Urothelium cell line (cell line): Measurements from ENCODE around the gene GFPT1.
"Not testable (repeated sequence)": the region's sequence is repeated elsewhere in the genome, so short reads cannot be mapped to it uniquely, and the experiment has no call there.

Experiments used
- DNase-seq: peaks from one replicate; pipeline ENCODE4 v3.0.0; 2011; ENCODE audit warnings: low spot score, mixed read lengths
- FAIRE-seq: peaks from 2 replicates; lab custom pipeline; 2011; peaks lifted over from hg19 to GRCh38; lab: Jason Lieb, UNC

Gene GFPT1

DNA sequence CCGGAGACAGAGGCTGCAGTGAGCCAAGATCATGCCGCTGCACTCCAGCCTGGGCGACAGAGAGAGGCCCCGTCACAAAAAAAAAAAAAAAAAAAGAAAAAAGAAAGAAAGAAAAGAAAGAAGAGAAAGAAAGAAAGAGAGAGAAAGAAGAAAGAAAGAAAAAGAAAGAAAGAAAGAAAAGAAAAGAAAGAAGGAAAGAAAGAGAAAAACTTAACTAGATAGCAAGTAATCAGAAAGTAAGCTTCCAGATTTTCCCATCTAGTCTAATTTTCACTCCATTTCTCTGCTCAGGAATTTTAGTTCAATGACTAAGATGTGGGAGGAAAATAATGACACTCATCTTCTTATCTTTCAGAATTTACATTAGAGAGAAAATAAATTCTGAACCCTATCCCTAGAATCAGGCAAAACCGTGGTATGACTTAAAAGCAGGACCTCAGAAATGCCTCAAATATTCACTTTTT lies 2.4 kb downstream of the GFPT1 start:
- no peak for DNase-seq
- FAIRE-seq = no peak

DNA sequence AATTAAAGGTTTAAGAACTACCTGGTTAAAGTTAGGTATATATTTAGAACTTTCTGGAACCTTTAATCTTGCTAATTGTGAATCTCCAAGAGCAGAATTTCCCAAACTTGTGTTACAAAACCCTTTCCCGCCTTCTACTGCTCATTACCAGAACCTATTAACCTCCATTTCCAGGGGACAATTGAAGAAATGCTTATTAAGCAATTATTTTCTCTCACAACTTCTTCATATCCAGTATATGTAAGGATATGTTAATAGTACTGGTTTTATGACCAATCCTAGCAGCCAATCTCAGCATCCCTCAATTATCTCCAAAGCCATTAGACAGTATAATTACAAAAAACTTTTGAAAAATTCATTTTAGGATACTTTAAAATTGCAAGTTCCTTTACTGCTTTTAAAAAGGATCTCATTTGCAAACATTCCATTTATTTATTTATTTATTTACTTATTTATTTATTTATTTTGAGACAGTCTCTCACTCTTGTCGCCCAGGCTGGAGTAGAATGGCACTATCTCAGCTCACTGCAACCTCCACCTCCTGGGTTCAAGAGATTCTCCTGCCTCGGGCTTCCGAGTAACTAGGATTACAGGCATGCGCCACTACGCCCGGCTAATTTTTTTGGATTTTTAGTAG lies 3.7 kb downstream of the GFPT1 start:
- DNase-seq = no peak

DNA sequence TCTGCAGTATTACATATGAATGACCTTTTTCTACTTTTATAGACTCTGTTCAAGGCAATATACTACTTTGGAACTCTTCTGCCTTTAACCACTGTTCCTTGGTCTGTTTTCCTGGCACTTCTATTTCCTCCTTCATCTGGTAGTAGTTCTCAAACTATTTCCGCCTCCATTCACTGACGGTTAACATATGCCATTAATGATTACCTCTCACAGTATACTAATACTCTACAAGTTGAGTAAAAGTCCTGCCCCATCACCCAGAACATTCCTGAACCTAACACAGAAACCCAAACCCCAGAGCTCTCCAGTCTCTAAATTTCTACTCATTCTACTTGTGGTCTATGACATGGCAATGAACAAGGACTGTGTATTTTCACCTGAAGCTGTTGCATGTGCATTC lies 4.5 kb downstream of the GFPT1 start:
- no peak for FAIRE-seq
- no peak for DNase-seq

More for the DNA sequence above, 3.7 kb downstream of the GFPT1 start:
- FAIRE-seq = no peak

DNA sequence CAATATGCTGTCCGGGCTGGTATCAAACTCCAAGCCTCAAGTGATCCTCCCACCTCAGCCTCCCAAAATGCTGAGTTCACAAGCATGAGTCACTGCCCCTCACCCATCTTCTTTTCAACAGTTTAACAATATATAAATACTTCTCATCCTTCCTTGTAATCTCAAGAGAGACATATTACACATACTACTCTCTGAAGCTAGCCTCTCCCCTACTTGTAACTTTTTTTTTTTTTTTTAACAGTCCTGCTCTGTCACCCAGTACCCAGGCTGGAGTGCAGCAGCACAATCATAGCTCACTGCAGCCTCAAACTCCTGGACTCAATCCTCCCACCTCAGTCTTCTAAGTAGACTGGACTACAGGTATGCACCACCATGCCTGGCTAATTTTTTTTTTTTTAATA lies 5.7 kb downstream of the GFPT1 start:
- DNase-seq (peak; percentile 19), FAIRE-seq (no peak)

DNA sequence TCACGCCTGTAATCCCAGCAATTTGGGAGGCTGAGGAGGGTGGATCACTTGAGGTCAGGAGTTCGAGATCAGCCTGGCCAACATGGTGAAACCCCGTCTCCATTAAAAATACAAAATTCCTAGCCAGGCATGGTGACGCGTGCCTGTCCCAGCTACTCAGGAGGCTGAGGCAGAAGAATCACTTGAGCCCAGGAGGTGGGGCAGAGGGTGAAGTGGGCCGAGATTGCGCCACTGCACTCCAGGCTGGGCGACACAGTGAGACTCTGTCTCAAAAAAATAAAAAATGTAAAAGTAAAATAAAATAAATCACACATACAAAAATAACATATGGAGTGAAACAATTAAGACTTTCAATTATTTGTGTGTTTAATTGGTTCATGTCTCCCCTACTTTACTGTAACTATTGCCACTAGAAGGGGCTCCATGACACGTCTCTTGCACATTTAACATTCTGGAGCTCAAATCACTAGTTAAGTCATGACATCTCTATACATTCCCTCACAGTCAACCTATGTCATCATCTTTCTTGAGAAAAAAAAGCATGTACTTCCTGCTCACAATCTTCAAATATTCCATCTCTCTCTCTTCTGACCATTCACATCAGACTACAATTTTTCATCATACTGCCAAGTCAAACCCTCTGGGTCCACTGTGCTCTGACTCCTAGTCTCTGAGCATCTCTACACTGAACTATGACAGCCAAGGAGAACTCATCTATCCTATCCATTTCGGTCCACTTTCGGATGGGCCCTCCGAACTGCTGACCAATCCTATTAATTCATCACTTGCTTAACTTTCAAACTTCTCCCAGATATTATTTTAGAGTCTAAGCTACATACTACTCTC lies 6.7 kb downstream of the GFPT1 start:
- DNase-seq = no peak
- no peak for FAIRE-seq

DNA sequence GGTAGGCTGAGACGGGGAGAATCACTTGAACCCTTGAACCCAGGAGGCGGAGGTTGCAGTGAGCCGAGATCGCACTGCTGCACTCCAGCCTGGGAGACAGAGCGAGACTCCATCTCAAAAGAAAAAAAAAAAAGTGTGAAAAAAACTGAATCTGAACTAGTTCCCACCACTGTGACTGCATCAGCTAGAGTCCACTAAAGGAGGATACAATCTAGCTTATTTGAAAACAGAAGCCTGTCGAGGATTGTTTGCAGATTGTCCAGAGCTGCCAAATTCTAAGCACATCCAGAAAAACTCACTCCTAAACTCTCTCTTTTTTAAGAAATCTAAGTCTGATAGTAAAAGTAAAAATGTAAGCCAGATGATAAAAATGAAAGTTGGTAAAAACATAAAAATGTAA lies 10.6 kb downstream of the GFPT1 start:
- DNase-seq = no peak
- no peak for FAIRE-seq

DNA sequence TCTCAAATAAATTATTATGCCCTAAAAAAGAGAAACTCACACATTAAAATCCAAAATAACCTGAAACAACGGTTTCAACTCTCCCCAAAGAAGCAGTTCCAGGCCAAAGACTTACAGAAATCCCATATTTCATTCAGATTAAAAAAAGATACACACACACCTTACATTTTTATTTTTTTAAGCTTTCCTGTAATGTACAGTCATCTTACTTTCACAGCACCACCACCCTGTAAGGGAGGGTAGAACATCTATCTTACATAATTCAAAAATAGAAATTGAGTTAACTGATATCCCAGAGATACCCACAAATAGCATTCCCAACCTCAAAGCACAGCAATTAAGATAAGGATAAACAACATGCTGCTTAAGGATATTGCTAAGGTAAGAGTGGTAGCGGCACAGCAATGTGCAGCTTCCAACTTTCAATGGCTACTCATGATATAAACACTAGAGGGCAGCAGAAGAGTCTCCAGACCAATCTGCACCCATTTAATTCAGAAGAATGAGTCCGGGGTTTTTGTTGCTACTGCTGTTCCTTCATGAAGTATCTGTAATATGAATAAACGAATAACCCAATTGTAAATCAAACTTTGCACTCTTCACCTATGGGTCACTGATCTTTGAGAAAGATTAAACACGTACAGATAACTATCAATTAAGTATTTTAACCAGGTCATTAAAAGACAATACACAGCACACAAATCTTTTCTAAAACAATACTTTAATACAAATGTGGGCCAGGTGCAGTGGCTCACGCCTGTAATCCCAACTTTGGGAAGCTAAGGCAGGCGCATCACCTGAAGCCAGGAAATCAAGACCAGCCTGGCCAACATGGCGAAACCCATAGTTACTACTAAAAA lies 11.3 kb downstream of the GFPT1 start:
- FAIRE-seq = no peak

DNA sequence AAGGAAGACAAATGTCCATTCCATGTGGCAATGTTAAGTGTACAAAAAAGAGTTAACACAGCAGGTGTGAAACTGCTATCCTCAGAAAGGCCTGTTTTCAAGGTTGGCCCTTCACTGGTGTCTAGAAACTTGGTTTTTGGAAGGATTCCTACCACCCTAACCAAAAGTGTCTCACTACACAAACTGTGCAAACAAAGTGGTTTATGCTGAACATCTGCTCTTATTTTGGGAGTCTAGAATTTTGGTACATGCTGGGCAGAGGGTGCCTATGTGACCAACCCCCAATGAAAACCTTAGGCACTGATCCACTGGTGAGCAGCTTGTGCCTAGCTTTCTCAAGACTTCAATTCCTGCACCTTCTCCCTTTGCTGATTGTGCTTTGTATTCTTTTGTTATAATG lies 14.3 kb downstream of the GFPT1 start:
- DNase-seq (no peak), FAIRE-seq (no peak)

More for the DNA sequence above, 11.3 kb downstream of the GFPT1 start:
- peak; percentile 67 for DNase-seq

DNA sequence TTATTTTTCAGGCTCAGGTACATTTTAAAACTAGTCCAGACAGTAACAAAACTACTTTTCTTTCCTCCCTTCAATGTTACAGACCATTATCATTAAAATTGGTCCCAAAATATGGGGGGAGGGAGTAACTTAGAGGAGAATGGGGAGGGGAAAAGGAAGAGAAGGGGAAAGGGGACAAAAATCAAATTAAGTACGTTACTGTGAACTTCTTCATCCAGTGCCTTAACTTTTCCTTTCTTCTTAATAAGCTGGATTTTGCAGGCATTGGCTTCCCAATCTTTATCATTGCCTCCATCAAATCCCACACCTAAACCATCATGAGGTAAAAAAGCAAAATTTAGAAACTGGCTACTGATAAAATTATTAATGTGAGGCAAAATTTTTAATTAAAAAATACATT lies 17.2 kb downstream of the GFPT1 start:
- no peak for DNase-seq
- no peak for FAIRE-seq

DNA sequence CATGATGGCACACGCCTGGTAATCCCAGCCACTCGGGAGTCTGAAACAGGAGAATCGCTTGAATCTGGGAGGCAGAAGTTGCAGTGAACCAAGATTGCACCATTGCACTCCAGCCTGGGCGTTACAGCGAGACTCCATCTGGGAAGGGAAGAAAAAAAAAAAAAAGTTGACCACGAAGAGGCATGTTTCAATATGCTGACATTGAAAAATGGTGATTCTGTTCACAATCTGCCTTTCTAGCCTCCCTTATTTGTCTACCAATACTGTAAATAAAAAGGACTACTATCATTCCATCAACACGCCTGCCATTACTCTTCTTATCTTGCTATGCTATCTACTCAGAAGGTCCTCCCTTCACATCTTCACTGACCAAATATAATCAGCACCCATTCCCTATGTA lies 18.4 kb downstream of the GFPT1 start:
- DNase-seq (no peak), FAIRE-seq (no peak)

DNA sequence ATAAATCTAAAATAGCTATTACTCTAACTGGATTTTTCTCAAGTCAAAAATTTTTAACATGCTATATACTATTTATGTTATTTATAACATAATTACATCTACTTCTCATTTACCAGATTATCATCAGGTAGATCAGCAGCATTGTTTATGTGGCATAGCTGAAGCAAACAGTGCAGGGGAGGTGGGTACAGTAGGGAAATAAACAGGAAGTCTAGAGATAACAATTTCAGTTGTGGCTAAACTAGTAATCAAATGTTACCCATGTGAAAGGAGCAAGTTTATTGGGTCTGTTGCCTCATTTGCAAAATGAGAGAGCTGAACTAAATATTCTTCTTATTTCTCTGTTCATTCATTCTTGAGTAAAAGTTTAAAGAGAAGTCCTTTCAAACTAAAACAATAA lies 27.7 kb downstream of the GFPT1 start:
- DNase-seq (no peak), FAIRE-seq (no peak)

DNA sequence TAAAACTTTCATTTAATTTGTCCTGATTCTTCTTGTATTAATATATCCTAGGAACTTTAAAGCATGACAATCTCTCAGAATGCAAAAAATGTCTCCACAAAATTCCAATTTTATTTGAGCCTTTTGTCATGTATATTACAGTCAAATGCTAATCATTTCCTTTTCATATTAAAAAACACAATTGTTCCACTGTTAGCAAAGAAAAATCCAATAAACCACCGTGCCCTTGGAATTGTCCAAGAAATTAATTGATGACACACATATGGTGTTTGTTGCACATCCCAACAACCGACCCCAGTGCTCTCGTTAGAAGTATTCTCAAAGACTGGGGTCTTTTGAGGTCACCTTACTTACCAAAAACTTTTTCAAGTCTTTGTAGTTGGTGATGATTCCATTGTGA lies 28.1 kb downstream of the GFPT1 start:
- no peak for FAIRE-seq
- no peak for DNase-seq

DNA sequence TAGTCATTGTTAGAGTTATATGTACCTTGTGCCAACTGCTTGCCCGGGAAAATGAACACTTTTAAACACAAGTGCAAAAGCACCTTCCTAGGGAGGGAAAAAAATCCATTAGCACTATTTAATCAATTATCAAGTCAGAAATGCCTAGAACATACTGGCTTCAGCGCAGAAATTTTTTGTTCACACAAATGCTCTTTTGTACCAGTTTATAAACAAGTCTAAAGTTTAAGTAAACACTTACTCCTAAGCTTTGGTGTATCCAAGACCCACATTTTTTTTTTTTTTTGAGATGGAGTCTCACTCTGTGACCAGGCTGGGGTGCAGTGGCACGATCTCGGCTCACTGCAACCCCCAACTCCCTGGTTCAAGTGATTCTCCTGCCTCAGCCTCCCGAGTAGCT lies 30.6 kb downstream of the GFPT1 start:
- no peak for DNase-seq
- no peak for FAIRE-seq

DNA sequence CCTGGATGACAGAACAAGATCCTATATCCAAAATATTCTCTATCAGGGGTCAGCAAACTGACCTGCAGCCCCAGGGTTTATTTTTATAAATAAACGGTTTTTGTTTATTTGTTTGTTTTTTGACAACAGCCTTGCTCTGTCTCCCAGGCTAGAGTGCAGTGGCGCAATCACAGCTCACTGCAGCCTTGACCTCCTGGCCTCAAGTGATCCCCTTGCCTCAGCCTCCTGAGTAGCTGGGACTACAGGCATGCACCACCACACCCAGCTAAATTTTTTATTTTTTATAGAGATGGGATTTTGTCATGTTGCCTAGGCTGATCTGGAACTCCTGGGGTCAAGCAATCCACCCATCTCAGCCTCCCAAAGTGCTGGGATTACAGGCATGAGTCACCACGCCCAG lies 32.1 kb downstream of the GFPT1 start:
- not testable (repeated sequence) for FAIRE-seq, DNase-seq

DNA sequence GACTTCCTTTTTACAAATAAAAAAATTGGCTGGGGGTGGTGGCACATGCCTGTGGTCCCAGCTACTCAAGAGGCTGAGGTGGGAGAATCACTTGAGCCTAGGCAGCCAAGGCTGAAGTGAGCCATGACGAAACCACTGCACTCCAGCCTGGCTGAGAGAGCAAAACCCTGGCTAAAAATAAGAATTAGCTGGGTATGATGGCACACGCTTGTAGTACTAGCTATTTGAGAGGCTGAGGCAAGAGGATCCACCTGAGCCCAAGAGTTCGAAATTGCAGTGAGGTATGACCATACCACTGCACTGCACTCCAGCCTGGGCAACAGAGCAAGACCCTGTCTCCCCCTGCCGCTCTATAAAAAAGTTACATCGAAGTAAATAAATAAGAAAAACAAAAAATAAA lies 33.7 kb downstream of the GFPT1 start:
- FAIRE-seq (no peak), DNase-seq (no peak)

DNA sequence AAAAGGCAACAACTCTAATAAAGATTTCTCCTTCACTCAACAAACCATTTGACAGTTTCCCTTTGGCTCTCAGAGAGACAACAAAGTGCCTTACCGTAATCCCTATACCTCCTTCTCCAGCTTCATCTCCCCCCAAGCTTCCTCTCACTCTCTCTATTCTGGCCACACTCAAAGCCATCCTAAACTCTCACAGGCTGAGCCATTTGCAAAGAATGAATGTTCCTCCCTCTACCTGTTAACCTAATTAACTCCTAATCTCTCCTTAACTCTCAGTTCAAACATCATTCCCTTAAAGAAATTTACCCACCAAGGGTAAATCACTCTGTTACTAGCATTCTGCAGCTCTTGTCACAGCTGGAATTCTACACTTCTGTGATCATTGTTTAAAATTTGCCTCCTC lies 38.2 kb downstream of the GFPT1 start:
- FAIRE-seq (no peak), DNase-seq (no peak)

DNA sequence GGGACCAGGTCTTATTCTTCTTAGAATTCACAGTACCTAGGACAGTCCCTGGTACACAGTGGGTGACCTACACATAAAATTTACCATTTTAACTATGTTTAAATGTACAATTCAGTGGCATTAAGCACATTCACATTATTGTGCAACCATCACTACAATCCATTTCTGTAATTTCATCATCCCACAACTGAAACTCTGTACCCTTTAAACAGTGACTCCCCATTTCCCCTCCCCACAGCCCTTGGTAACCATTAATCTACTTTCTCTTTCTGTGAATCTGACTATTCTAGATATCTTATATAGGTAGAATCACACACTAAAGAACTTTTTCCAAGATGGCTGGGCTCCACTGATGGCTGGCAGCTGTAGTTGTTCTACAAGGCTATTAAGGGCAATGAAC lies 41.6 kb downstream of the GFPT1 start:
- no peak for DNase-seq
- FAIRE-seq = no peak

DNA sequence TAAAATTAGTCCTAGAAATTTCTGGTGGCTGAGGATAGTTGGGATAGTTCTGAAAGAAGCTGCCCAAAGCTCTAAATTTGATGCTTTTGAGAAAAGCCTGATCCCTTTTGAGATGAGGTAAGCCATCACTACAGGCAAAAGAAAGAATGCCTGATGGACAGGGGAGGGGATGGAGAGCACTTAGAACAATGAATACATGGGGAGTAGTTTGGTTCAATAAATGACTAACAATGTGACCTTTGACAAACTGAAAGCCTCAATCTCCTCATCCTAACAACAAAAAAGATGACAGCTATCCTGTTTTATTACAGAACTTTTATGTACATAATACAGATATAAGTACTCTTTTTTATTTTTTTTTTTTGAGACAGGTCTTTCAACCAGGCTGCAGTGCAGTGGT lies 42.7 kb downstream of the GFPT1 start:
- FAIRE-seq (no peak), DNase-seq (no peak)

DNA sequence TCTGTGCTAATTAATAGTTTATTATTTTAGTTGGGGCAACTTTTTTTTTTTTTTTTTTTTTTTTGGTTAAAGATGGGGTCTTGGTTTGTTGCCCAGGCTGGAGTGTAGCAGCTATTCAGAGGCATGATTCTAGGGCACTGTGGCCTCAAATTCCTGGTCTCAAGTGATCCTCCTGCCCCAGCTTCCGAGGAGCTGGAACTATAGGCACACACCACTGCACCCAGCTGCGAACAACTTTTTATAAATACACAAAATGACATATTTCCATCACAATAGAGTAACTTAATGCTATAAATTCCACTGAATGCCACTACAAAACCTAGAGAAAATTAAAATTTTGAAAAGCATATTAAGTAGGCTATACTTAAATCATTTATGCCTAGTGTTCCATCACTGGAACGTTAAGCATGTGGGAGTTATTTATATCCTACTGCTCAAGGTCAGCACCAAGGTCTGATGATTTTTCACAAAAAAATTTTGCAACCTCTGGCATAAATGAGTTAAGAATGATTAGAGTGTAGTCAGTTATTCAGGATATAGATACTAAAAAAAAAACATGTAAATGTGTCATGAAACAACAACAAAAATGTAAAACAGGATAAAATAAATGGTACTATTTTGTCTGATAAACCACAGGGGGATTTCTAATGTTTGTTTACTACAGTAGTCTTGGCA lies 46.8 kb downstream of the GFPT1 start:
- FAIRE-seq (no peak), DNase-seq (no peak)

DNA sequence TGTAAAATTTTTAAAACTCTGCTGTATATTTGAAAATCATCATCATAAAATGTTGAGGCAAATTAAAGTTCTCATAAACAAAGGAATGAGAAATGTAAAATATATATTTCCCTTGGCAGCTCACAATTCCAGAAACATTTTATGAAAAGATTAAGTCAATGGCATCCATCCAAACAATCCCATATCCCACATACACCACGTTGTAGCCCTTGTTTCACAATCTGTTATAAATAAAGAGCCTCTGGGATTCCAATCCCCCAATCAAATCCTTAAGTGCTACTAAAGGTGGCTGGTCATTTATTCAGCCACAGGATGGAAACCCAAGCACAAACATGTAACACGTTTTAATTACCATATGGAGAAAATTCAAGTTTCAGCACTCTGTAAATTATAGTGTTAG lies 51.7 kb downstream of the GFPT1 start:
- DNase-seq (no peak), FAIRE-seq (no peak)

DNA sequence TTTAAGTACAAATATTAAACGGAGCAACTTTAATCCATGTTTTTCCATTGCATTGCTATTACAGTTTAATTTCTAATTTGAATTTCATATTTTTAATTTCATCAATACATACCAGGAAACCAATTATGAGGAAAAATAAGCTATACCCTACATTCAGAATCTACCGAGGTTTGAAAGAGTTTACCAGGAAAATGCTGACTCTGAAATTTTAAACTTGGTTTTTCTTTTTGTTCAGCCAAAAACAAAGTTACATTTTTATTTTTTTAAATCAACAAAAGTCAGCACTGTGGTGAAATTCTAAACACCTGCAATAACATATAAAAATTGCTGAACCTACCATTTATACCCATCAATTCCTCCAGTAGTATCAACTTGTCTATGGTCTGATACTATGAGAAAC lies 53.7 kb downstream of the GFPT1 start:
- FAIRE-seq = no peak
- no peak for DNase-seq
